Glomerular endothelial cell (primary cell): ENCODE data around the gene SELENOO. TPM values are rescaled to one million over a fixed set of nuclear protein-coding genes. Genes with fewer than 3 reads are reported as not detected.

ENCODE experiments used
- DNase-seq: peaks from one replicate; pipeline ENCODE4 v3.0.0-alpha.2; 2011; ENCODE audit warnings: low read depth, low spot score; ENCODE audit errors: extremely low read depth
- total RNA-seq: library from RNA; depleted of rRNA; stranded (reverse); fragments of >200 nt; gene quantifications from 2 replicates; pipeline ENCODE4 v1.2.3, GENCODE V29; 2015

Gene SELENOO
- total RNA-seq, 1 donor from 2014 or later, result 29.3 TPM

- no peak for DNase-seq
Measured at GRCh38 chr22:50232481-50233151, 31.8 kb downstream of the SELENOO start.

DNA sequence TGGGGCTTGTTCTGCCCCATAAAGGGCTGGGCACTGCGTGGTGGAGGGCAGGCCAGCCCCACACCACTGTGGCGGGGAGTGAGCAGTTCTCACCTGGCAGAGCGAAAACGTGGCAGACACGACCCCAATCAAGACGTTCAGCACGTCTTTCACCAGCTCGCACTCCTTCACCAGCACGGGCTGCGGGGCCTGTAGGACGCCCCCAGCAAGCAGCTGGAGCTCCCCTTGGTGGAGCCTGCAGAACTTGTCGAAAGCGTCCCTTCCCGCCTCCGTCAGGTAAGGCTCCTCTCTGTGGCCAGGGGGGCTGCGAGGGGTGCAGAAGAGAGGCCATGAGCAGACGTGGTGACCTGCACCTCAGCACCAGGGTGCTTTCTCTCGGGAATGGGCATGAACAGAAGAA lies 32.4 kb downstream of the SELENOO start:
- no peak for DNase-seq

DNA sequence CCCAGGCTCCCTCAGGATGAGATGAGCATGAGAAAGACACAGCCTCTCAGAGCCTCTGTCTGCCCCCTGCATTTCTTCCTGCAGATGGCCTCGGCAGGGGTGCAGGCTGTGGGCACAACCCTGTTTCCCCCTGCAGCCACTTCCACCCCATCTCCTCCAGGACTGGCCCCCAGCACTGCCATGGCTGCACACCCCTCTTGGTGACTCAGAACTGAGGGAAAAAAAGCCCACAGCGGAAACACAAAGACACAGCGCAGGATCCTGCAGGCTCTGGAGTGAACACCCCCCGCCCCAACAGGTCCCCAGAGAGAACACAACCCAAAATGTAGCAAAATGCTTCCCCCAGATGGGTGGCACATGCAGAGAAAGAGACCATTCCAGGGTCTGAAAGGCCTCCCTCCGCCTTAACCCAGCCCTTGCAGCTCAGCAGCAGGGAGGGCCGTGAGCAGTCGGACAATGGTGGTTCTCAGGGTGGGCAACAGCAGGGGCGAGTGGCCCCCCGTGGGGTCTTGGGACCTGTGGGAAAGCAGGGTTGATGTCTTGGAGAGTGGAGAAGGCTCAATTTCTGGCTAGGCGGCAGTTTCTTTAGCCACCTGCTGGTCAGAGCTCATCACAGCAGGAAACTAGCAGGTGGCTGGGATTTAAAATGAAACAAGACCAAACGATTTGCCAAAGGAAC lies 36.1 kb downstream of the SELENOO start:
- no peak for DNase-seq

GRCh38 chr22:50238755-50239154 lies 37.9 kb downstream of the SELENOO start:
- DNase-seq, result no peak

DNA sequence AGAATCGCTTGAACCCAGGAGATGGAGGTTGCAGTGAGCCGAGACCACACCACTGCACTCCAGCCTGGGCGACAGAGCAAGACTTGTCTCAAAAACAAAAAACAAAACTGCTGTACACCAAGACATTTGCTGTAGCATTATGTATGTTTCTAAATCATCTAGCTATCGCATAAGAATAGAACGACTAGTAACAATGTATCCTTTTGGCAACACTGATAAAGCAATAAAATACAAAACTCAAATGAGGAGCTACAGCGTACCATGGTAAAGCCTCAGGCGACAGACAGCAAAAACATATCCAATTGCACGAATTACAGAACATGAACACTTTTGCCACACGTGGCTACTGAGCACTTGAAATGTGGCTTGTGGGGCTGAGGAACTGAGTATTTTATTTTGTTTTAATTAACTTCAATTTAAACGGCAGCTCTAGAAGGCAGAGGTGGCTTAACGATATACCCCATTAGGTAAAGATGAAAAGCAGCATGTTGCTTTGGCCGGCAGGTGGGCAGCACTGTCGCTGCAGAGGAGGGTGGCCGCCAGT lies 41.7 kb downstream of the SELENOO start:
- DNase-seq, result no peak

DNA sequence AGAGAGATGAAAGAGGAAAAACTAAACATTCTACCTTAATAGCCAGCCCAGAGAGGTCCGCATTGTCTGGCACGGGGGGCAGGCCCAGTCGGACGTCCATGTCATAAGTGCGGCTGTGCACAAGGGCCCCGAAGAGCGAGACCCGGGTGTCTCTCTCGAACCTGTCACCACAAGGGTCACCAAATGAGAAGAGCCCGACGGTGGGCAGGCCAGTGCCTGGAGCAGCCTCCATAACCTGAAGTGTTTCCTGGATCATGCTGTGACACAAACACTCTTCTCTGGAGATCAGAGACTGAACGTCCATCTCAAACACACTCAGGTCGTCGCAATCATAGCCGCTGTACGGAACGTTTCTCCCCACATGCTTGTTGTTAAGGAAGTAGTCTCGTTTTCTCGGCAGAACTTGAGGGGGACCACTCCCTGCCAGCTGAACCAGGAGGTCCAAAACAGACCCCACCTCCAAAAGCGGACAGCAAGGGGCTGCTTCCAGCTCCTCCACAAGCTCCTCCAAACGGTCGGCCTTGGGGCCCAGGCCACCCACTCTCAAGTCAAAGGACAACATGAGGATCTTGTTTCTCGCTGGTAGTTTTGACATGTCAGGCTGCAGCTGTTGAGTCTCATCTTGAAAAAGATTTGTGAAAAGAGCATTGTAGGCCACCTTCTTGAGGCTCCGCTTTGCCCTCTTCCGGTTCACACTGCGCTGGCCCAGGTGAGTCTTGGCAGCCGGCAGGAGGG lies 43.0 kb downstream of the SELENOO start:
- DNase-seq, result no peak

DNA sequence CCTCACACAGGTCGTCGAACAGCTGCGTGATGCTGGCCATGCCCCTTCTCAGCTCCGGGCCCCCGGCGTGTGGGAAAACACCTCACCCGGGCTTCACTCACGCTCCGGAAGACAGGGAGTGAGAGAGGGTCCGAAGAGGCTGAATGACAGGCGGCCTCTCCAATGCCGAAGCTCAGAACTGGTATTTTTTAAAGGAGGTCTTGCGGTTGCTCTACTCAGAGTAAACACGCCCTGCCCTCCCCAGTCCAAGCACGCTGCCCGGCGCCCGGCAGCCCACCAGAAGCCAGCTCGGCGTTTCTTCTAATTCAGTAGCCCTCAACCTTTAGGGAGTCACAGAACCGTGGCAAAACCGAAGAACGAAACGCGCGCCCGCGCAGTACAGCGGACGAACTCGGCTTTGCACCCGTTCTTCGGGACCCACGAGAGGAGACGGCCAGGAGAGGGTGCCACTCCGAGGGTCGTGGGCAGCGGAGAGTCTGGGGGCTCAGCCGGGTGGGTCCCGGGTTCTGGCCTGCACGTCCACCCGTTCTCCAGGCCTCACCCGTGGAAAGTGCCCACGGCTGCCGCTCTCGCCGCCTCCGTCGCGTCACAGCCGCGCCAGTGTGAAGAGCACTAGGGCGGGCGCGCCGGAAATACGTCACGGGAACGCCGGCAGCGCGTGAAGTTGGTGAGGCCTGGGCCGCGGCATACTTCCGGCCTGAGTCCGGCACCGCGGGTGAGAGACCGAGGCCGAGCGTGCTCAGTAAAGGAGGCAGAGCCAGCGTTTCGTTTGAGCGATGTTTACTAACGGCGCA lies 43.8 kb downstream of the SELENOO start, which contains the start of gene TUBGCP6:
Gene TUBGCP6 (minus strand): TSS at position 604 of the 794 bp plus-strand sequence. CDS start 564 bp downstream, at position 40.
- DNase-seq, result no peak

- DNase-seq, result no peak
Measured at GRCh38 chr22:50245214-50246072, 44.6 kb downstream of the SELENOO start.

- no peak for DNase-seq
Measured at GRCh38 chr22:50246242-50247175, 45.7 kb downstream of the SELENOO start.

GRCh38 chr22:50247748-50248147 lies 46.9 kb downstream of the SELENOO start:
- no peak for DNase-seq

GRCh38 chr22:50248196-50249081 lies 47.6 kb downstream of the SELENOO start:
- DNase-seq, result no peak

GRCh38 chr22:50249341-50250248 lies 48.8 kb downstream of the SELENOO start:
- no peak for DNase-seq

GRCh38 chr22:50250249-50250554 lies 49.4 kb downstream of the SELENOO start:
- DNase-seq, result no peak

- DNase-seq, result no peak
Measured at GRCh38 chr22:50250555-50251476, 50.0 kb downstream of the SELENOO start, which contains the start of gene HDAC10. Gene HDAC10 (minus strand): TSS chr22:50251265. CDS start chr22:50251032, 233 bp downstream.

DNA sequence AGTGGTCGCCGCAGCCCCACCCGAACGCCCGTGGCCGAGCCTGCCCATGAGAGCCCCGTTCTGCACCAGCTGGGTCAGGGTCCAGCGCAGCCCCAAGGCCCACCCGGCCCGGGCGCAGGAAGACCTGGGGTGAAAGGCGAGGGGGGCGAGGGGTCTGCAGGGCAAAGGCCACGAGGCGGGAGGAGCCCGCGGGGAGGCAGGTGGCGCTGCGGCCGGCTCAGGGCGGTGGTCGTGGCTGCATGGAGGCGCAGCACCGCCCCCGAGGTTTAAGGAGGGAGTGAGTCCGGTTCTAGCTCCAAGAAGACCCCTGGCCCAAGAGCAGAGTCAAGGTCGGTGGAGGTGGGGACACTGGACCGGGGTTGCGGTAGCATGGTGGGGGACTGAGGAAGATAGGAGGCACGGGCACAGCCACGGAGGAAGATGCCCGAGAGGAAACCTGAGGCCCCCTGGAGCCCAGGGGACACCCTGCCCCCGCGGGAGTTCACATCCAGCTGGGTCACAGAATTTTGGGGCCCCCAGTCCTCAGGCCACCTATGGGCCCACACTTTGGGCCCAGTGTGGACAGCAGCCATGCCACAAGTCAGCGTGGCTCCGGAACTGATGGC lies 50.8 kb downstream of the SELENOO start:
- no peak for DNase-seq
